ENCODE data around the gene TRIP6.

TRIP6 gene

DNA sequence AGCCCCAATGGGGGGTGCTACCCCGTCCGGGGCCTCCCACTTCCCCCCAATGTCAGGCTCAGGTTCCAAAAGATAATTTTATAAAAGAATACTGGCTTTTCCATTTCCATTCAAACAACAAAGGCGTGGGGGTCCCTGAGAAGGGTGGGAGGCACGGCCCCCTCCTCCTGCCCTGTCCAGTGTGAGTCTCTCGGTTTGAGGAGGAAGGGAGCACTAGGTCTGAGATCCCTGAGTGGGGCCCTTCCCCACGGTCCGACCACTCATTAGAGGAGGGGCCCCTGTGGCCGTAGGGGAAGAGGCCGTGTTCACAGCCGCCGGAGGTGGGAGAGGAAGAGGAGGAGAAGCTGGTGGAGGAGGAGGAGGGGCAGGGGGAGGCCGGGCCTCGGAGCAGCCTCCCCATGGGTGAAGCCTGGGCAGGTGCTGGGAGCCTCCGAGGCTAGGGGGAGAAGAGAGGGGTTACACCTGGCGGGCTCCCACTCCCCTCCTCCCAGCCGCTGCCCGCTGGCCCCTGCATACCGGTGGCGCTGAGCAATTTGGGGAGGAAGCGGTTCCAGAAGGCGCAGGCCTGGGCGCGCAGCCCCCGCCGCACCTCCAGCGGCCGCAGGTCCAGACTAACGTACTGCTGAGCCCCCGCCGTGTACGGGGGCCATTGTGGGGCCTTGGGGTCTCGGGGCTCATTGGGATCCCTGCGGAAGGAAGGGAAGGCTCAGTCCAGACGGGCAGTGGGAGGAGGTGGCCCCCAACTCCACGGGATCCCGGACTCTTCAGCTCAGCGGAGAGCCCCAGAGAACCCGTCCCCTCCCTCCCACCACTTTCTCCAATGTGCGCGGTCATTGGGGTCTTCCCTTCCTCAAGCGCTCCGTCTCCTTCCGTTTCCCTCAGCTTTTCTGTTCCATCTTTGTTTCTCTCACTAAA lies 23.7 kb downstream of the TRIP6 start:
- H3K4me3 ChIP-seq (ENCODE audit: control insufficient read depth, low read depth, low read length), result peak overlapping the region; percentile 49
- TF ChIP-seq, protein P1, sequence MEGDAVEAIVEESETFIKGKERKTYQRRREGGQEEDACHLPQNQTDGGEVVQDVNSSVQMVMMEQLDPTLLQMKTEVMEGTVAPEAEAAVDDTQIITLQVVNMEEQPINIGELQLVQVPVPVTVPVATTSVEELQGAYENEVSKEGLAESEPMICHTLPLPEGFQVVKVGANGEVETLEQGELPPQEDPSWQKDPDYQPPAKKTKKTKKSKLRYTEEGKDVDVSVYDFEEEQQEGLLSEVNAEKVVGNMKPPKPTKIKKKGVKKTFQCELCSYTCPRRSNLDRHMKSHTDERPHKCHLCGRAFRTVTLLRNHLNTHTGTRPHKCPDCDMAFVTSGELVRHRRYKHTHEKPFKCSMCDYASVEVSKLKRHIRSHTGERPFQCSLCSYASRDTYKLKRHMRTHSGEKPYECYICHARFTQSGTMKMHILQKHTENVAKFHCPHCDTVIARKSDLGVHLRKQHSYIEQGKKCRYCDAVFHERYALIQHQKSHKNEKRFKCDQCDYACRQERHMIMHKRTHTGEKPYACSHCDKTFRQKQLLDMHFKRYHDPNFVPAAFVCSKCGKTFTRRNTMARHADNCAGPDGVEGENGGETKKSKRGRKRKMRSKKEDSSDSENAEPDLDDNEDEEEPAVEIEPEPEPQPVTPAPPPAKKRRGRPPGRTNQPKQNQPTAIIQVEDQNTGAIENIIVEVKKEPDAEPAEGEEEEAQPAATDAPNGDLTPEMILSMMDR (conservative IDR thresholded peaks at IDR 0.05; ENCODE audit: control insufficient read depth, insufficient read depth, low read depth, low read length), result no peak
- no peak for DNase-seq (ENCODE audit: low read depth)

DNA sequence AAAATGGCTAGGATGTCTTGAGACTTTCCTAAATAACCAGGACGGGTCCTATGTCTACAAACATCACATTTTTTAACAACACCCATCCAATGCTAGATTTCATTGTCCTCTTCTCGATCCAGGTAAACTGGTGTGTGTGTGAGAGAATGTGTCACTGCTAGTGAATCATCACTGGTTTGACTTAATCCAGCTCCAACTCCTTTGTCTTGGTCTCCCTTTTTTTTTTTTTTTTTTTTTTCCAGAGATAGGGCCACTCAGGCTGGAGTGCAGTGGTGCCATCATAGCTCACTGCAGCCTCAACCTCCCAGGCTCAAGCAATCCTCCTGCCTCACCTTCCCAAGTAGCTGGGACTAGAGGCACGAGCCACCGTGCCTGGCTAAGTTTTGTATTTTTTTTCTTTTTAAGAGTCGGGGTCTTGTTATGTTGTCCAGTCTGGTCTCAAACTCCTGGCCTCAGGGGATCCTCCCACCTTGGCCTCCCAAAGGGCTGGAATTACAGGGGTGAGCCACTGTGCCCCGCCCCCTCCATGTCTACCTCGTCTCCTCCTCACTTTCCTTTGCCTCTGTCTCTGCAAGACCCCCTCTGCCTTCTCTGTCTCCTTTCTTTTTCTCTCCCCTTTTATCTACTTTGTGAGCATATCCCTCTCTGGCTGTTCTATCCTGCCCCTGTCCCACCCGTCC lies 24.5 kb downstream of the TRIP6 start:
- peak; percentile 44 for DNase-seq (ENCODE audit: low read depth)
- no peak overlapping the region for H3K4me3 ChIP-seq (ENCODE audit: control insufficient read depth, low read depth, low read length)
- TF ChIP-seq, protein P1 (conservative IDR thresholded peaks at IDR 0.05; ENCODE audit: control insufficient read depth, insufficient read depth, low read depth, low read length), result no peak

DNA sequence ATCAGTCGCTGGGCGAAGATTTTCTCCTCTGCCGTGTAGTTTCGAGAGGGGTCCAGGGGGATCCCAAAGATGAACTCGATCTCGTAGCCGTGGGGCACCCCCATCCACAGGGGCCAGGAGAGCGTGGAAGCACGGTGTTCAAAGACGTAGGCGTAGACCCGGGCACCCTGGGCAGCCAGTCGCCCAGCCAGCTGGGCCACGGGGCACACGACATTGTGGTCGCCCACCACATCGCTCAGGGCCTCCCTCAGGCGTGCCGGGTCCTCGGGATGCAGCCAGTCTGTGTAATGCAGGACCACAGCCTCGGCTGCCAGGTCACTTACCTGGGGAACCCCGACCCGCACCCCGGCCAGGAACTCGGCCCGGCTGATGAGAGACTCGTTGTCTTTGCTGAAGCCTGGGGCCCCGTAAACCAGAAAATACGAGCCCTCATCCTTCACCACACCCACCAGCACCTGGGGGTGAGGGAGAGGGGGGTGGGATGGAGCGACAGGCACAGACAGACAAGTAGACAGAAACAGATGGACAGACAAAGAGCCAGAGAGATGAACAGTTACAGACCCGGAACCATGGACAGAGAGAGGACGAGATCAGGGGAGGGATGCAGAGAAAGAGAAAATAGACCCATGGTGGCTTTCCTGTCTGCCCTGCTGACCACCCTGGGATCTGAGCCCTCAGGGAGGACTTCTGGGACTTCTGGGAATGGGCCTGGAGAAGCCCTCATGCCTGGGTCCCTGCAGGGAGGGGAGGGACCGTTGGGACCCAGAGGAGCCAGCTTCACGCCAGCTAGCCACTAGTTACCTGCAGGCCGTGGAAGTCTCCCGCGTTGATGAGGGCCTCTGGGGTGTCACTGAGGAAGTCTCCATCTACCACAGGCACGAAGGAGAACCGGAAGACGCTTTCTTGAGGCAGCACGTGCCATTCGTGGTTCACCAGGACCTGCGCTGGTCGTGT lies 25.5 kb downstream of the TRIP6 start:
- no peak for DNase-seq (ENCODE audit: low read depth)

DNA sequence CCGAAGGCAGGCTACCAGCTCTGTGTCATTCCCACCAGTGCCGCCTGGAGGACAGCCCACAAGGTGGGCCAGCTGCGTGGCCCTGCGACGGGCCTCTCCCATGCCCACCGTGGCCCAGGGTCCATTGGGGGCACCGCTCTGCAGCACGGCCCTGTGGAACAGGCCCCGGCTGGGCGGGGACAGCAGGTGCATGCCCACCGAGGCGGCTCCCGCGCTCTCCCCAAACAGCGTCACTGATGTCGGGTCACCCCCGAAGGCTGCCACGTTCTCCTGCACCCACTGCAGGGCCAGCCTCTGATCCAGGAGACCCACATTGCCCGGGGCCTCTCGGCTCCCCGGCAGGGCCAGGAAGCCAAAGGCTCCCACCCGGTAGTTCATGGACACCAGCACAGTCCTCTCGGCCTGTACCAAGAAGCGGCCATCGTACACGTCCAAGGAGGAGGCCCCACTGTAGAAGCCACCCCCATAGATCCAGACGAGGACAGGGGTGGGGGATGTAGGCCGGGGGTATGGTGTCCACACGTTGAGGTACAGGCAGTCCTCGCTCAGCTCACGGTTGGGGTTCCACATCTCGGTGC lies 26.2 kb downstream of the TRIP6 start:
- no peak for DNase-seq (ENCODE audit: low read depth)
- no peak overlapping the region for H3K4me3 ChIP-seq (ENCODE audit: control insufficient read depth, low read depth, low read length)

More for the DNA sequence above, 25.5 kb downstream of the TRIP6 start:
- H3K4me3 ChIP-seq (ENCODE audit: control insufficient read depth, low read depth, low read length), result no peak overlapping the region
- TF ChIP-seq, protein P1 (conservative IDR thresholded peaks at IDR 0.05; ENCODE audit: control insufficient read depth, insufficient read depth, low read depth, low read length), result no peak

DNA sequence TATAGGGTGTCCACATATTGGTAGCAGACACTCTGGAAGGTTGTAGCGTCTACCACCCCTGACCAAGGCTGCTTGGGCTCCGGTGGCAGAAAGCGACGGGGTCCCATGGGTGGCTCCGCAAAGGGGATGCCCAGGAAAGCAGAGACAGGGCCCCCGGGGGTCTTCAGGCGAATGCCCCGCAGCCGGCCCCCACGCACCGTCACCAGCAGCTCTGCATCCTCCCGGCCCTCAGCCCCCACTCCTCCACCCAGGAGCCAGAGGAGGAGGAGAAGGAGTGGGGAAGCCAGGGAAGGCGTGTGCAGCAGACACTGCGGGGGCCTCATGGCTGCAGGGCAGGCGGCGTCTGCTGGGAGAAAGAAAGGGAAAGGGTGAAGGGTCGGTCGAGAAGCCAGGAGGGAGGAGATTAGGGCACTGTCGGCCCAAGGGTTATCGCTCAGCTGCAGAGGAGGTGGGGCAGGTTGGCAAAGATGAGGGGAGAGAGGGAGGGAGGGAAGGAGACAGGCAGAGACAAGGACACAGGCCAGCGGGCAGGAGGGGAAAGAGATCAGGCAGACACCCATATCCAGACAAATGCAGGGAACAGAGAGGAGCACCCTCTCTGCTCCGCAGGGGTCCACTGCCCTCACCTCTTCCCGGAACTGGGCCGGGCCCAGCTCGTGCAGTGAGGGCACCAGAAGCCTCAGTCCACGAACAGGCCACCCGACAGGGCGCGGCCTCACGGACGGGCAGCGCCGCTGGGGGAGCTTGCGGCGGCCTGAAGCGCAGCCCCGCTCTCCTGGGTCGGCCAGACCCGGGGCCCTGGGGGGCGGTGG lies 26.9 kb downstream of the TRIP6 start:
- no peak overlapping the region for H3K4me3 ChIP-seq (ENCODE audit: control insufficient read depth, low read depth, low read length)
- DNase-seq (ENCODE audit: low read depth), result no peak
- TF ChIP-seq, protein P1 (conservative IDR thresholded peaks at IDR 0.05; ENCODE audit: control insufficient read depth, insufficient read depth, low read depth, low read length), result no peak

More for the DNA sequence above, 26.2 kb downstream of the TRIP6 start:
- TF ChIP-seq, protein P1 (conservative IDR thresholded peaks at IDR 0.05; ENCODE audit: control insufficient read depth, insufficient read depth, low read depth, low read length), result no peak
